Choroid plexus epithelial cell (primary cell): ENCODE data around the gene C4orf50.

ENCODE experiments used
- DNase-seq: peaks from one replicate; pipeline ENCODE4 v3.0.0-alpha.2; 2010; ENCODE audit warnings: low read depth
- H3K4me3 ChIP-seq: 2 replicates; pipeline ENCODE4 v1.5.1; 2011; ENCODE audit warnings: low read depth, mild to moderate bottlenecking, control low read depth, low read length, moderate library complexity
- CTCF ChIP-seq: conservative IDR thresholded peaks from 2 replicates; pipeline ENCODE4 v1.5.1; 2011; ENCODE audit warnings: low read depth, mild to moderate bottlenecking, control low read depth, inconsistent platforms, low read length, moderate library complexity

C4orf50 gene

DNA sequence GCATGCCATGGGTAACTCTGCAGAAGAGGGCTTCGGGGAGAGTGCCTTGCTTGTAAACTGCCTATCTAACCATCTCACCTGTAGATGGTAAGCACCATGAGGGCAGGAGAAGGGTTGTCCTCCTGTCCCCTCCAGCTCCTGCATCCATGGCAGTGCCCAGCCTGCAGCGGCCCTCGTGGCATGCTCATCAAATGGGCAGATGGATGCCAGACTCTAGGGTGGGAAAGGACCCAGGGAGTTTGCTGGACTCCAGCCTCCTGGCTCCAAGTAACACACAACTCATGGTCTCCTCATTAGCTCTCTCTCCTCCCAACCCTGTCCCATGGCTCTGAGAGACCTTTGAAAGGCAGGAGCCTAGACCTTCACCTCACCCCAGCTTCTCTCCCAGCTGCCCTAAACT lies 95.7 kb downstream of the C4orf50 start:
- DNase-seq = no peak
- H3K4me3 ChIP-seq = no peak overlapping the region
- no peak for TF ChIP-seq CTCF

- DNase-seq = no peak
- no peak overlapping the region for H3K4me3 ChIP-seq
- no peak for TF ChIP-seq CTCF
These were observed 96.2 kb downstream of the C4orf50 start for GRCh38 chr4:5921981-5922380.

GRCh38 chr4:5921101-5921980 lies 96.9 kb downstream of the C4orf50 start:
- TF ChIP-seq CTCF = no peak
- H3K4me3 ChIP-seq = no peak overlapping the region
- no peak for DNase-seq

DNA sequence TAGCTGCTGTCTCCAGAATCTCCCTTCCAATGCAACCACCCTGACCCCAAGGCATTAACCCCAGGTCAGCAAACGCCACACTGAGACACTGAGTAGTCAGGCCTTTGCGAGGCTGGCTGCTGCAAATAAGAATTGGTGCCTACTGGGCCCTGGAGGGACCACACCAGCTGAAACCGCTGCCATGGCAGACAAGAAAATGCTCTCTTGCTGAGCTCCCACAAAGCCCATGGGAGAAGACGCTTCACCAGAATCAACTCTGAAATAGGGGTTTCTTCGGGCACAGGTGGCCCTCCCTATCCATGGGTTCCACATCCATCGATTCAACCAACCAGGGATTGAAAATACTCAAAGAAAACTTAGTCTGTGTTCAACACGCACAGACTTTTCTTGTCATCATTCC lies 98.7 kb downstream of the C4orf50 start:
- no peak overlapping the region for H3K4me3 ChIP-seq
- no peak for TF ChIP-seq CTCF
- no peak for DNase-seq

DNA sequence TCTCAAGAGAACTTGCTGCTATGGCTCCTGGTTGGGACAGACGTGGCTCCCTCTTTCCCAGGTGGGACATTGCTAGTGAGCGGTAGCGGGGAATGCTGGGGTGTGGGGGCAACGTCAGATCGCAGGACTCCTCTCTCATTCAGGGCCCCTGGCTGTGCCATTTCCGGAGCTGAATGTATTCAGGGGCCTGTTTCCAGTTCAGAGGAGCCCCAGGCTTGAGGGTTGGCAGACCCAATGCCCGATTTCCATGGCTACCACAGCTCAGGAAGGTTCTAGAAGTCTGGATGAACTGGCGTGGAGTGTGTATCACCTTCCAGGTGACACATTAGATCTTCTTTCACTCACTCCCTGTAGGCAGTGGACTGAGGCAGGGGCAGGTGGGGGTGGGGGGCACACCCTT lies 99.2 kb downstream of the C4orf50 start:
- TF ChIP-seq CTCF = no peak
- H3K4me3 ChIP-seq = no peak overlapping the region
- no peak for DNase-seq

DNA sequence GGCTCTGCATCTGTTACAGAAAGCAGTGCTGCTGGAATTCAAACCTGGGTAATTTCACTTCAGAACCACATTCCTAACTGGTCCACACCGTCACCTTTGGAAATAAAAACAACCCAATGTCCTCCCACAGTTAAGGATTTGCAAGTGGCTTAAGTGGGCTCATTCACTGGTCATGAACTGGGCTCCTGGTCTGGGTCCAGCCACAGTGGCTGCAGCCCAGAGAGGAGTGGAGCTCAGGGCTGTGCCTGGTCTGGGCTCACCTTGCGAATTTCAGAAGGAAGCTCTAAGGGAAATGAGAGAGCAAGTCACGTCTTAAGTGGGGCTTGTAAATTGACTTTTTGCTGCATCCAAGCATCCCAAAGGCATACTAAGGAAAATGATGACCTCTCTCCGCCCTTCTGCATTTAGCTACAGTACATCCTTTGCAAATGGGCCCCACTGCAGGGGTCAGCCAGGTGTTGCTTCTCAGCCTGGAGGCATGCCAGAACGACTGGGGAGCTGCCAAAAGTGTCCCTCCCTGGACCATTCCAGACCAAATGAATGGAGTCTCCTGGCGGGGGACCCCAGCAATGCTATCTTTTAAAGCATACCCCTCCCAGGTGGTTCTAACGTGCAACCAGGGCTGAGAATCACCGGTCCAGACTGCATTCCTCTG lies 99.8 kb downstream of the C4orf50 start:
- no peak for TF ChIP-seq CTCF
- no peak for DNase-seq

DNA sequence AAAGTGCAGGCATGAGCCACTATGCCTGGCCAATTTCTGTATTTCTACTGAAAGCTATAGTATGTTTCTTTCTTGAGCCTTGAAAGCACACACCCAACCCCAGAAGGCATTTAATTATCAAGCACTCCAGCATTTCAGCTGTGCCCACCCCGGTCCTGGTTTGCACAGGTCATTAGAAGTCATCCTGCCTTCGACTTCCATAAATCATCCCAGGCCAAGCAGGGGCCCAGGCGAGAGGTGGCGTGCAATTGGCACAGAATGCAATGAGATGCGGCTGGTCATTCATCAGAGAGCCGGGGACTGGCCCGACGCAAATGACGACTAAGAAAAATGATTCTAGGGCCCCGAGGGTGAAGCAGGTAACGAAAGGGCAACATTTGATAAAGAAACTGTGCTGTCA lies 100.6 kb downstream of the C4orf50 start:
- DNase-seq = no peak
- TF ChIP-seq CTCF = no peak
- H3K4me3 ChIP-seq = no peak overlapping the region

More for the DNA sequence above, 99.8 kb downstream of the C4orf50 start:
- H3K4me3 ChIP-seq = no peak overlapping the region
